GM12878 (cell line): ENCODE results near the gene KRTAP5-2.

Experiments used
- EZH2 ChIP-seq: IDR thresholded peaks from 2 replicates; pipeline ENCODE4 v1.6.1; 2012; ENCODE audit warnings: low read depth, mild to moderate bottlenecking, control low read depth, inconsistent platforms, low read length, borderline replicate concordance; ENCODE audit not compliant: control insufficient read depth
- RCOR1 ChIP-seq: conservative IDR thresholded peaks from 2 replicates; pipeline ENCODE4 v1.6.1; 2012; ENCODE audit warnings: low read depth, low read length, improper control_type of control experiment
- SMAD5 ChIP-seq: IDR thresholded peaks from 2 replicates; pipeline ENCODE4 v1.6.1; 2016; ENCODE audit warnings: antibody characterized with exemption, low read depth
- ZNF274 ChIP-seq: IDR thresholded peaks from one replicate; pipeline ENCODE4 v1.8.0; 2011; ENCODE audit not compliant: insufficient read length, insufficient read depth
- TF ChIP-seq, protein P1 (sequence below), 3 experiments: IDR thresholded peaks in 2 of 3; conservative IDR thresholded peaks in 1 of 3; 2 replicates each; pipeline ENCODE4 v1.5.1; 2011; ENCODE audit warnings: low read depth in 3 of 3, low read length in 3 of 3, mild to moderate bottlenecking in 3 of 3, control low read depth in 2 of 3, moderate library complexity in 2 of 3, inconsistent platforms in 1 of 3, mixed read lengths in 1 of 3; ENCODE audit not compliant: control insufficient read depth in 2 of 3, insufficient read depth in 1 of 3; ENCODE audit errors: extremely low read depth in 1 of 3
- TF ChIP-seq, protein P2 (sequence below): IDR thresholded peaks from 2 replicates; pipeline ENCODE4 v1.6.1; 2011; ENCODE audit warnings: low read depth, low read length, improper control_type of control experiment, borderline replicate concordance

DNA sequence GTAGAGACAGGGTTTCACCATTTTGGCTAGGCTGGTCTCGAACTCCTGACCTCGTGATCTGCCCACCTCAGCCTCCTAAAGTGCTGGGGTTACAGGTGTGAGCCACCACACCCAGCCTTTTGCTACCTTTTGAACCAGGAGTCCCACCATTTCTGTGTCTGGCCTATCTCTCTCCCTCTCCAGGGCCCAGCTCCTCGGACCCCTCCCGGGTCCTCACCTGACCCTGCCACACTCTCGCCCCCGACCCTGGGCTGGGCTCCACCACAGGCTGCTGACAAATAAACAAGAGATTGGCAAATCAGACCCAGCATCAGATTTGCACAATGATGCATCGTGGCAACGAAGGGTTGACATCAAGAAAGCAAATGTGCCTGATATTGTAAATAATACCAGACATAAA, 40.2 kb upstream of the KRTAP5-2 start:
- TF ChIP-seq, protein P1, sequence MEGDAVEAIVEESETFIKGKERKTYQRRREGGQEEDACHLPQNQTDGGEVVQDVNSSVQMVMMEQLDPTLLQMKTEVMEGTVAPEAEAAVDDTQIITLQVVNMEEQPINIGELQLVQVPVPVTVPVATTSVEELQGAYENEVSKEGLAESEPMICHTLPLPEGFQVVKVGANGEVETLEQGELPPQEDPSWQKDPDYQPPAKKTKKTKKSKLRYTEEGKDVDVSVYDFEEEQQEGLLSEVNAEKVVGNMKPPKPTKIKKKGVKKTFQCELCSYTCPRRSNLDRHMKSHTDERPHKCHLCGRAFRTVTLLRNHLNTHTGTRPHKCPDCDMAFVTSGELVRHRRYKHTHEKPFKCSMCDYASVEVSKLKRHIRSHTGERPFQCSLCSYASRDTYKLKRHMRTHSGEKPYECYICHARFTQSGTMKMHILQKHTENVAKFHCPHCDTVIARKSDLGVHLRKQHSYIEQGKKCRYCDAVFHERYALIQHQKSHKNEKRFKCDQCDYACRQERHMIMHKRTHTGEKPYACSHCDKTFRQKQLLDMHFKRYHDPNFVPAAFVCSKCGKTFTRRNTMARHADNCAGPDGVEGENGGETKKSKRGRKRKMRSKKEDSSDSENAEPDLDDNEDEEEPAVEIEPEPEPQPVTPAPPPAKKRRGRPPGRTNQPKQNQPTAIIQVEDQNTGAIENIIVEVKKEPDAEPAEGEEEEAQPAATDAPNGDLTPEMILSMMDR (IDR thresholded peaks at IDR 0.05 in 2 of 3, conservative IDR thresholded peaks at IDR 0.05 in 1 of 3; ENCODE audit: control insufficient read depth in 2 of 3, extremely low read depth in 1 of 3, insufficient read depth in 1 of 3, low read depth in 3 of 3, low read length in 3 of 3): no peak
- no peak for TF ChIP-seq EZH2
- TF ChIP-seq RCOR1: no peak
- no peak for TF ChIP-seq ZNF274
- TF ChIP-seq, protein P2, sequence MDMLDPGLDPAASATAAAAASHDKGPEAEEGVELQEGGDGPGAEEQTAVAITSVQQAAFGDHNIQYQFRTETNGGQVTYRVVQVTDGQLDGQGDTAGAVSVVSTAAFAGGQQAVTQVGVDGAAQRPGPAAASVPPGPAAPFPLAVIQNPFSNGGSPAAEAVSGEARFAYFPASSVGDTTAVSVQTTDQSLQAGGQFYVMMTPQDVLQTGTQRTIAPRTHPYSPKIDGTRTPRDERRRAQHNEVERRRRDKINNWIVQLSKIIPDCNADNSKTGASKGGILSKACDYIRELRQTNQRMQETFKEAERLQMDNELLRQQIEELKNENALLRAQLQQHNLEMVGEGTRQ: no peak
- no peak for TF ChIP-seq SMAD5
